ENCODE measurements around the gene ALG12.
"Not testable (repeated sequence)": the region's sequence is repeated elsewhere in the genome, so short reads cannot be mapped to it uniquely, and the experiment has no call there.

Gene ALG12

GRCh38 chr22:49863931-49864330 is 54.3 kb downstream of the ALG12 start:
- no peak for DNase-seq

GRCh38 chr22:49862496-49862776 is 55.8 kb downstream of the ALG12 start:
- DNase-seq = no peak

GRCh38 chr22:49861642-49862495 is 56.4 kb downstream of the ALG12 start:
- no peak for DNase-seq

GRCh38 chr22:49858827-49859226 is 59.4 kb downstream of the ALG12 start:
- no peak for DNase-seq

GRCh38 chr22:49856766-49857618 is 61.2 kb downstream of the ALG12 start:
- DNase-seq = no peak

GRCh38 chr22:49856343-49856742 is 61.9 kb downstream of the ALG12 start:
- no peak for DNase-seq

GRCh38 chr22:49855251-49855911 is 62.9 kb downstream of the ALG12 start:
- no peak for DNase-seq

GRCh38 chr22:49853981-49854831 is 64.0 kb downstream of the ALG12 start:
- peak; percentile 16 for DNase-seq

- peak; percentile 98 for DNase-seq
Measured at GRCh38 chr22:49852898-49853894, 65.0 kb downstream of the ALG12 start, which contains the start of gene ZBED4. Gene ZBED4 (plus strand): TSS chr22:49853844. CDS start chr22:49883663, 29,819 bp downstream.

- not testable (repeated sequence) for DNase-seq
Measured at GRCh38 chr22:49852568-49852897, 65.7 kb downstream of the ALG12 start.

GRCh38 chr22:49850959-49851802 is 67.1 kb downstream of the ALG12 start:
- no peak for DNase-seq
